HEK293T (cell line): Measurements from ENCODE around the gene GAS2L1.

Experiments used
- CTCF ChIA-PET: fragments of 350-600 bp; formaldehyde crosslinking; extraction: SDS; loops from one replicate; lab custom pipeline; 2021; ENCODE audit warnings: antibody characterized with exemption, inconsistent platforms; lab: Yijun Ruan, JAX
- POLR2A ChIA-PET: fragments of 350-600 bp; formaldehyde crosslinking; extraction: SDS; loops from one replicate; lab custom pipeline; 2020; ENCODE audit warnings: antibody characterized with exemption, inconsistent platforms; lab: Yijun Ruan, JAX
- DNase-seq: peaks from one replicate; pipeline ENCODE4 v3.0.0; 2012; ENCODE audit warnings: mixed read lengths; ENCODE audit errors: extremely low spot score
- ARNT ChIP-seq: fragments of 450-650 bp; IDR thresholded peaks from 2 replicates; pipeline ENCODE4 v1.6.1; 2017; ENCODE audit warnings: mild to moderate bottlenecking
- BHLHE40 ChIP-seq: fragments of 450-650 bp; IDR thresholded peaks from 2 replicates; pipeline ENCODE4 v1.6.1; 2016; ENCODE audit warnings: mild to moderate bottlenecking, moderate library complexity, borderline replicate concordance
- CTBP1 ChIP-seq: fragments of 450-650 bp; IDR thresholded peaks from 2 replicates; pipeline ENCODE4 v1.6.1; 2016; ENCODE audit warnings: borderline replicate concordance
- ELF4 ChIP-seq: fragments of 450-650 bp; IDR thresholded peaks from 2 replicates; pipeline ENCODE4 v1.6.1; 2017; ENCODE audit warnings: antibody characterized with exemption
- FOXA1 ChIP-seq: fragments of 450-650 bp; IDR thresholded peaks from 2 replicates; pipeline ENCODE4 v1.6.1; 2016; ENCODE audit warnings: mild to moderate bottlenecking
- FOXK2 ChIP-seq: fragments of 450-650 bp; IDR thresholded peaks from 2 replicates; pipeline ENCODE4 v1.6.1; 2016; ENCODE audit warnings: mild to moderate bottlenecking
- FOXM1 ChIP-seq: fragments of 450-650 bp; IDR thresholded peaks from 2 replicates; pipeline ENCODE4 v1.6.1; 2017; ENCODE audit warnings: mild to moderate bottlenecking, borderline replicate concordance
- HDGF ChIP-seq: fragments of 450-650 bp; IDR thresholded peaks from 2 replicates; pipeline ENCODE4 v1.6.1; 2017; ENCODE audit warnings: antibody characterized with exemption, borderline replicate concordance
- L3MBTL2 ChIP-seq: fragments of 450-650 bp; conservative IDR thresholded peaks from 2 replicates; pipeline ENCODE4 v1.6.1; 2016; ENCODE audit warnings: mild to moderate bottlenecking
- NFRKB ChIP-seq: fragments of 450-650 bp; IDR thresholded peaks from 2 replicates; pipeline ENCODE4 v1.6.1; 2016; ENCODE audit warnings: mild to moderate bottlenecking, moderate library complexity
- PKNOX1 ChIP-seq: fragments of 450-650 bp; IDR thresholded peaks from 2 replicates; pipeline ENCODE4 v1.6.1; 2016
- SP1 ChIP-seq: fragments of 450-650 bp; IDR thresholded peaks from 2 replicates; pipeline ENCODE4 v1.6.1; 2017
- SUZ12 ChIP-seq: fragments of 450-650 bp; IDR thresholded peaks from 2 replicates; pipeline ENCODE4 v1.6.1; 2016; ENCODE audit warnings: mild to moderate bottlenecking
- TARDBP ChIP-seq: fragments of 450-650 bp; IDR thresholded peaks from 2 replicates; pipeline ENCODE4 v1.6.1; 2016
- ZNF384 ChIP-seq: fragments of 450-650 bp; IDR thresholded peaks from 2 replicates; pipeline ENCODE4 v1.6.1; 2016

The GAS2L1 gene

GRCh38 chr22:29260601-29261315 is 45.7 kb upstream of the GAS2L1 start:
- DNase-seq: no peak
- ChIA-PET CTCF (no interaction called here), POLR2A (interaction anchor here (1.0 kb wide), 1 partner anchor 10 kb away, joined by 3 read pairs; no protein-coding TSS in a partner anchor)
- no peak for TF ChIP-seq FOXA1
- no peak for TF ChIP-seq ELF4
- no peak for TF ChIP-seq HDGF
- no peak for TF ChIP-seq NFRKB
- TF ChIP-seq PKNOX1: no peak
- TF ChIP-seq ARNT: no peak
- no peak for TF ChIP-seq CTBP1
- TF ChIP-seq SUZ12: no peak
- TF ChIP-seq FOXM1: no peak
- no peak for TF ChIP-seq FOXK2
- TF ChIP-seq SP1: no peak

- POLR2A ChIA-PET: no interaction called here
- CTCF ChIA-PET: no interaction called here
- no peak for TF ChIP-seq ZNF384
- TF ChIP-seq PKNOX1: no peak
- TF ChIP-seq ELF4: no peak
- no peak for DNase-seq
Observed at GRCh38 chr22:29263791-29264276, 42.6 kb upstream of the GAS2L1 start.

GRCh38 chr22:29265305-29265704 is 41.1 kb upstream of the GAS2L1 start:
- ChIA-PET CTCF (no interaction called here), POLR2A (no interaction called here)
- DNase-seq: no peak
- TF ChIP-seq PKNOX1 (no peak), FOXM1 (no peak), FOXK2 (no peak), TARDBP (no peak), SP1 (no peak), ELF4 (no peak), ARNT (no peak), NFRKB (no peak), HDGF (no peak), BHLHE40 (no peak), CTBP1 (no peak), SUZ12 (no peak)

- ChIA-PET CTCF (no interaction called here), POLR2A (interaction anchor here (1.0 kb wide), 1 partner anchor 45 kb away, joined by 3 read pairs; no protein-coding TSS in a partner anchor)
- no peak for DNase-seq
- no peak for TF ChIP-seq FOXA1
Observed at GRCh38 chr22:29265929-29266328, 40.5 kb upstream of the GAS2L1 start.

- ChIA-PET CTCF (interaction anchor here (0.6 to 1.2 kb wide), 2 partner anchors 21 to 896 kb away, joined by 3 to 6 read pairs; no protein-coding TSS in a partner anchor), POLR2A (interaction anchor here (0.7 to 1.0 kb wide), 3 partner anchors 46 to 61 kb away, joined by 3 read pairs; no protein-coding TSS in a partner anchor)
- DNase-seq: no peak
- TF ChIP-seq PKNOX1: no peak
- TF ChIP-seq FOXM1: peak; percentile 34; the same call in 1 of the 2 replicates
Observed at GRCh38 chr22:29266564-29267461, 39.6 kb upstream of the GAS2L1 start.

GRCh38 chr22:29267462-29267857 is 39.0 kb upstream of the GAS2L1 start:
- DNase-seq: no peak
- TF ChIP-seq L3MBTL2: 0 out of 2 replicates have a peak, but pooled peaks have one; percentile 10
- TF ChIP-seq FOXK2: no peak
- ChIA-PET POLR2A (interaction anchor here (1.0 kb wide), 1 partner anchor 61 kb away, joined by 3 read pairs; no protein-coding TSS in a partner anchor), CTCF (interaction anchor here (1.2 kb wide), 1 partner anchor 22 kb away, joined by 6 read pairs; no protein-coding TSS in a partner anchor)
